Esophagus squamous epithelium (tissue), 4 donors: ENCODE results near the gene CD160.

Experiments used
- CTCF ChIP-seq, 6 experiments: fragments of 450-650 bp in 4 of 6; fragments of 200-600 bp in 2 of 6; sonication (generic) in 2 of 6; IDR thresholded peaks; one replicate each; pipeline ENCODE4 v1.5.1; 2016 to 2019; ENCODE audit warnings: antibody characterized with exemption in 6 of 6, mild to moderate bottlenecking in 4 of 6, moderate library complexity in 4 of 6
- POLR2A ChIP-seq, 4 donors: fragments of 450-650 bp; IDR thresholded peaks; one replicate each; pipeline ENCODE4 v1.6.1; 2017; ENCODE audit warnings: antibody characterized with exemption in 4 of 4, mild to moderate bottlenecking in 4 of 4, moderate library complexity in 3 of 4

- TF ChIP-seq CTCF (IDR thresholded peaks at IDR 0.05) (no peak), POLR2A (IDR thresholded peaks at IDR 0.05) (no peak)
Measured at GRCh38 chr1:145719230-145720079, at the start of gene CD160.
